NCI-H2227 treated with DMSO at 0.1 percent for 48 hours (cell line): ENCODE results near the gene CHM.
A peak's percentile ranks its signal among the peaks of the same experiment; 100 is the strongest.
"Not testable (repeated sequence)": the region's sequence is repeated elsewhere in the genome, so short reads cannot be mapped to it uniquely, and the experiment has no call there.

Source experiments
- DNase-seq: peaks from one replicate; lab custom pipeline; 2025; lab: John Stamatoyannopoulos, UW

Gene CHM

GRCh38 chrX:86047174-86047935 is at the start of gene CHM:
Gene CHM, minus strand, starts transcription at chrX:86047558. Its CDS starts 26 bp downstream, at chrX:86047532.
- no peak for DNase-seq

- no peak for DNase-seq
Measured at GRCh38 chrX:86078650-86079049, 31.3 kb upstream of the CHM start.

GRCh38 chrX:86066998-86067397 is 19.6 kb upstream of the CHM start:
- no peak for DNase-seq

DNA sequence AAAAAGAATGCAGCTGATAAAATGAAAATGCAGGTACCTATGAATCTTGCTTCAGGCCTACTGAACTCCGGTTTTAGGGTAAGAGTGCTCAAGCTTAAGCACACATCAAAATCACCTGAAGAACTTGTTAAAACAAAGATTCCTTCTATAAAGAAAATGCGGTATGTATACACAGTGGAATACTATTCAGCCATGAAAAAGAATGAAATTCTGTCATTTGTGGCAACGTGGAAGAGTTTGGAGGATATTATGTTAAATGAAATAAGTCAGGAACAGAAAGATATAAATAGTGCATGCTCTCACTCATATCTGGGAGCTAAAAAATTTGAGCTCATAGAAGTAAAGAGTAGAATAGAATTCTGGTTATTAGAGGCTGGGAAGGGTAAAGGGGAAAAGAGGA is 14.0 kb upstream of the CHM start:
- no peak for DNase-seq

DNA sequence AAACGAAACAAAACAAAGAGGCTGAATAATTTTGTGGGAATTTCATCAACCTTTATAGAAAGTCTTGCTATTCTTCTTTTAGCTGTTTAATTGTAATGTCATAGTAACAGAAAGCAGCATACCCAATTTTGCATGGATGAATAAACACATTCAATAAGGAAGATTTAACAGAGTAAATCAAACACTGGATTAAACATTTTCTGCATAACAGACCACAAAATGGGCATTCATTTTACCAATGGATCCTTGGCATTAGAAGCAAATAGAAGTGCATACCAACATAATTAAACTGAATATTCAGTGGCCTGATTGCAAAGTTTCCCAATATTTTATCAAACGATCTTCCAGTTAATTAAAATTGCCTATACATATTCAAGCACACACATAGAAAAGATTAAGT is 4.4 kb upstream of the CHM start:
- no peak for DNase-seq

- DNase-seq: no peak
Measured at GRCh38 chrX:86047936-86048280, 550 bp upstream of the CHM start.

DNA sequence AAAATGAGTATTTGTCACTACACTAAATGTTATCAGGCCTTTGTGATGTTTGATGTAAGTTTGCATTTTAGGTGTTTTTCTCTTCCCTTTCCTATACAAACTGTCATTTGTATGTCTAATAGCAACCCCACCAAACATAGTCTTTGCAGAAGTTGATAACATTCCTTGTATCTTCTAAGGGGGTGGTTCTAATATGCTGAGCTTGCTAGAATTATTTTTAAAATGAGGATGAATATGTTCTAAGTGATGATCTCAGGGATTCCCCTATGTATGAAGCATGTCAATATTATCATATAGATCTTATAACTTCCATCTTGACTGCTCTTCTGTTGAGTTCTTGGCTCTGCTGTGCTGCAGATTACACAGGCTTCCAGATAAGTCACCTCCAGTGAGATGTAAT is 3.1 kb downstream of the CHM start:
- no peak for DNase-seq

- DNase-seq: no peak
Measured at GRCh38 chrX:86039625-86040568, 7.5 kb downstream of the CHM start.

DNA sequence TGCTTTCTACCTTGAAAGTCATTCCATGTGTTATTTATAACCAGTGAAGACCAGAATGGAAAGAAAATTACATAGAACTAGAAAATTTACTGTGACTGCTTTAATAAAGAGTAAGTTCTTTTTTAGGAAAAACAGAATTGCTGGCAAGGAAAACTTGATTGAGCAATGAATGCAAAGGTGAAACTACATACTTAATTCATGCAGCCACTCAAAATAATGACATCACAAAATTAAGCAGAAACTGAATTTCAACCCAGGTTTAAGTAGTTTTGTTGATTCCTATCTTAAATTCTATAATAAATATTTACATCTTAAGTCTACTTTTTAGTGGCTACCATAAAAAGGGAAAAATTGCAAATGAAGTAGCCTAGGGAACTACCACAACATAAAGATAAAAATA is 14.0 kb downstream of the CHM start:
- DNase-seq: no peak

- DNase-seq: no peak
Measured at GRCh38 chrX:86028681-86029080, 18.7 kb downstream of the CHM start.

- no peak for DNase-seq
Measured at GRCh38 chrX:86023811-86024210, 23.5 kb downstream of the CHM start.

- no peak for DNase-seq
Measured at GRCh38 chrX:86021652-86022289, 25.6 kb downstream of the CHM start.

GRCh38 chrX:86016139-86016538 is 31.2 kb downstream of the CHM start:
- DNase-seq: no peak

DNA sequence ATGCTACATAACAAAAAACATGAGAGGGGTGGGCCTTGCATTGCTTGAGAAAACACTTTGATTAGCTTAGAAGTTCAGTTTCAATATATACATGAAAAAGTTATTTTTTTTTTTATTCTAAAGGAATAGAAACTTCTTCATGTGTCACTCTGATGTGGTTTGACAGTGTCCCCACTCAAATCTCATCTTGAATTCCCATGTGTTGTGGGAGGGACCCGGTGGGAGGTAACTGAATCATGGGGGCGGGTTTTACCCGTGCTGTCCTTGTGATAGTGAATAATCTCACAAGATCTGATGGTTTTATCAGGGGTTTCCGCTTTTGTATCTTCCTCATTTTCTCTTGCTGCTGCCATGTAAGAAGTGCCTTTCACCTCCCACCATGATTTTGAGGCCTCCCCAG is 32.4 kb downstream of the CHM start:
- DNase-seq: not testable (repeated sequence)

DNA sequence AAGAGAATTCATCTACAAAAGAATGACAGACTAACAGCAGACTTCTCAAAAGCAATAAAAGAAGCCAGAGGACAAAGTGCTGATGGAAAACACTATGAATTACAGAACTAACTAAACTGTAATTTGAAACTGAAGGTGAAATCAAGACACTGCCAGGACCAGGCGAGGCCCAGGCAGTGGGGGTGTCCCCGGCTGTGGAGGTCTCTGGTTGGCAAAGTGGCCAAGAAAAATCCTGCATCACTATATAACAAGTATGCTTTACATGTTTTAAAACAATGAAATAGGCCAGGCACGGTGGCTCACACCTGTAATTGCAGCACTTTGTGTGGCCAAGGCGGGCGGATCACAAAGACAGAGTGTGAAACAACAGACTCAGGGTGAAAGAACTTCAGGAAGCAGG is 32.9 kb downstream of the CHM start:
- no peak for DNase-seq

GRCh38 chrX:86013792-86014191 is 33.6 kb downstream of the CHM start:
- DNase-seq: no peak

GRCh38 chrX:86012188-86012587 is 35.2 kb downstream of the CHM start:
- DNase-seq: no peak

GRCh38 chrX:86009803-86010202 is 37.6 kb downstream of the CHM start:
- not testable (repeated sequence) for DNase-seq

DNA sequence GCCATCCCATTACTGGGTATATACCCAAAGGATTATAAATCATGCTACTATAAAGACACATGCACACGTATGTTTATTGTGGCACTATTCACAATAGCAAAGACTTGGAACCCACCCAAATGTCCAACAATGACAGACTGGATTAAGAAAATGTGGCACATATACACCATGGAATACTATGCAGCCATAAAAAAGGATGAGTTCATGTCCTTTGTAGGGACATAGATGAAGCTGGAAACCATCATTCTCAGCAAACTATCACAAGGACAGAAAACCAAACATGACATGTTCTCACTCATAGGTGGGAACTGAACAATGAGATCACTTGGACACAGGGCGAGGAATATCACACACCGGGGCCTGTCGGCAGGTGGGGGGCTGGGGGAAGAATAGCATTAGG is 39.5 kb downstream of the CHM start:
- DNase-seq: not testable (repeated sequence)

- DNase-seq: peak; percentile 50
Measured at GRCh38 chrX:86002076-86002896, 45.1 kb downstream of the CHM start.

GRCh38 chrX:85998954-85999353 is 48.4 kb downstream of the CHM start:
- no peak for DNase-seq

GRCh38 chrX:85996555-85996954 is 50.8 kb downstream of the CHM start:
- DNase-seq: no peak
